HepG2 (cell line): ENCODE results near the gene SOAT2. TPM values are rescaled to one million over a fixed set of nuclear protein-coding genes. Genes with fewer than 3 reads are reported as not detected.

Experiments
- BCL3 ChIP-seq: sonication (generic); formaldehyde crosslinking; IDR thresholded peaks from 2 replicates; pipeline ENCODE4 v1.5.1; 2020; ENCODE audit warnings: mild to moderate bottlenecking, missing genetic modification reagents, moderate library complexity
- CCAR2 ChIP-seq: fragments of 200-400 bp; formaldehyde crosslinking; optimal IDR thresholded peaks from 2 replicates; pipeline ENCODE3; 2018; ENCODE audit warnings: low read depth, mild to moderate bottlenecking, low read length, moderate library complexity
- ETS1 ChIP-seq: sonication (generic); formaldehyde crosslinking; IDR thresholded peaks from 2 replicates; pipeline ENCODE4 v1.4.0; 2020; ENCODE audit warnings: missing genetic modification reagents
- KMT2B ChIP-seq: IDR thresholded peaks from 2 replicates; pipeline ENCODE4 v1.6.1; 2016; ENCODE audit warnings: missing genetic modification reagents, missing compliant biosample characterization
- MAFK ChIP-seq, 2 experiments: IDR thresholded peaks in 1 of 2; conservative IDR thresholded peaks in 1 of 2; 2 replicates each; pipeline ENCODE4 v1.6.1; 2011; ENCODE audit warnings: improper control_type of control experiment in 2 of 2, low read length in 2 of 2
- MZF1 ChIP-seq: sonication (generic); formaldehyde crosslinking; IDR thresholded peaks from 2 replicates; pipeline ENCODE4 v1.8.1; 2023; ENCODE audit warnings: mild to moderate bottlenecking, missing genetic modification reagents, borderline replicate concordance
- NR2C2 ChIP-seq: sonication (generic); formaldehyde crosslinking; IDR thresholded peaks from 2 replicates; pipeline ENCODE4 v1.4.0; 2020; ENCODE audit warnings: missing genetic modification reagents, mild to moderate bottlenecking, moderate library complexity, borderline replicate concordance
- PBX3 ChIP-seq: sonication (generic); formaldehyde crosslinking; IDR thresholded peaks from 2 replicates; pipeline ENCODE4 v1.8.1; 2023; ENCODE audit warnings: missing genetic modification reagents, inconsistent platforms, borderline replicate concordance
- RCOR2 ChIP-seq: IDR thresholded peaks from 2 replicates; pipeline ENCODE4 v1.6.1; 2016; ENCODE audit warnings: missing biosample characterization, missing genetic modification reagents
- RFX5 ChIP-seq: IDR thresholded peaks from 2 replicates; pipeline ENCODE4 v1.6.1; 2011; ENCODE audit warnings: low read depth, low read length, improper control_type of control experiment
- THRA ChIP-seq: sonication (generic); formaldehyde crosslinking; IDR thresholded peaks from 2 replicates; pipeline ENCODE4 v1.4.0; 2020; ENCODE audit warnings: missing genetic modification reagents, borderline replicate concordance
- ZBTB7B ChIP-seq: sonication (generic); formaldehyde crosslinking; IDR thresholded peaks from 2 replicates; pipeline ENCODE4 v1.4.0; 2020; ENCODE audit warnings: missing genetic modification reagents
- ZFX ChIP-seq: sonication (generic); formaldehyde crosslinking; IDR thresholded peaks from 2 replicates; pipeline ENCODE4 v1.4.0; 2020; ENCODE audit warnings: mild to moderate bottlenecking, low read depth, missing genetic modification reagents, moderate library complexity
- ZNF263 ChIP-seq: sonication (generic); formaldehyde crosslinking; IDR thresholded peaks from 2 replicates; pipeline ENCODE4 v1.4.0; 2020; ENCODE audit warnings: missing genetic modification reagents
- ZNF280D ChIP-seq: sonication (generic); formaldehyde crosslinking; IDR thresholded peaks from 2 replicates; pipeline ENCODE4 v1.5.1; 2020; ENCODE audit warnings: mild to moderate bottlenecking, missing genetic modification reagents
- ZNF501 ChIP-seq: sonication (generic); formaldehyde crosslinking; IDR thresholded peaks from 2 replicates; pipeline ENCODE4 v1.5.1; 2020; ENCODE audit warnings: mild to moderate bottlenecking, moderate library complexity, missing genetic modification reagents
- ZNF597 ChIP-seq: sonication (generic); formaldehyde crosslinking; IDR thresholded peaks from 2 replicates; pipeline ENCODE4 v1.5.0; 2020; ENCODE audit warnings: missing genetic modification reagents
- ZNF720 ChIP-seq: sonication (generic); formaldehyde crosslinking; IDR thresholded peaks from 2 replicates; pipeline ENCODE4 v1.4.0; 2020; ENCODE audit warnings: missing genetic modification reagents
- ZSCAN20 ChIP-seq: sonication (generic); formaldehyde crosslinking; IDR thresholded peaks from 2 replicates; pipeline ENCODE4 v1.4.0; 2020; ENCODE audit warnings: missing genetic modification reagents, mild to moderate bottlenecking, borderline replicate concordance
- polyA plus RNA-seq, 8 experiments: library from polyadenylated mRNA; depleted of rRNA in 3 of 8; stranded (reverse) in 7 of 8; unstranded in 1 of 8; fragments of >200 nt; fragmentation: Illumina TruSeq in 4 of 8; extraction: Trizol in 4 of 8; gene quantifications; 2 replicates each; pipeline versions ENCODE4 v1.2.1 to v1.2.3, GENCODE V29; 2011 to 2016; ENCODE audit warnings: low read depth in 4 of 8, missing spikeins in 1 of 8, mixed read lengths in 1 of 8; ENCODE audit not compliant: insufficient read depth in 1 of 8
- total RNA-seq, 5 experiments: library from RNA; depleted of rRNA; stranded (reverse); fragments of >200 nt; fragmentation: Illumina TruSeq; extraction: Trizol; gene quantifications; 2 replicates each; pipeline ENCODE4 v1.2.3, GENCODE V29; 2016; ENCODE audit warnings: low read depth in 1 of 5

The SOAT2 gene
- total and polyA plus RNA-seq, 2 of the 13 experiments (the other 11 are each of a cell fraction or from before 2014, with no cell fraction given) = 14.9 to 108 TPM

GRCh38 chr12:53145383-53146260 is 42.3 kb downstream of the SOAT2 start (continued):
- peak; percentile 65; the same call in 1 of the 2 replicates for TF ChIP-seq ZNF280D (CRISPR knock-in tag)
- TF ChIP-seq THRA = peak; percentile 99
- TF ChIP-seq BCL3 (CRISPR knock-in tag) = no peak
- TF ChIP-seq ZNF597 (CRISPR knock-in tag) = no peak
- TF ChIP-seq ZFX (CRISPR knock-in tag) = 0 out of 2 replicates have a peak, but pooled peaks have one; percentile 26
- TF ChIP-seq CCAR2 = no peak
- TF ChIP-seq ZSCAN20 (CRISPR knock-in tag) = no peak
- no peak for TF ChIP-seq PBX3
- peak; percentile 51; the same call in 1 of the 2 replicates for TF ChIP-seq RCOR2
- TF ChIP-seq ZNF263 (CRISPR knock-in tag) = no peak
- no peak for TF ChIP-seq ZNF501 (CRISPR knock-in tag)
- TF ChIP-seq ZBTB7B (CRISPR knock-in tag) = no peak
- no peak for TF ChIP-seq KMT2B (CRISPR knock-in tag)
- TF ChIP-seq NR2C2 (CRISPR knock-in tag) = peak; percentile 84
- no peak for TF ChIP-seq ETS1
- no peak for TF ChIP-seq ZNF720 (CRISPR knock-in tag)
- TF ChIP-seq MZF1 = no peak
- TF ChIP-seq RFX5 = no peak
- TF ChIP-seq MAFK (conservative IDR thresholded peaks at IDR 0.05 in 1 of 2, IDR thresholded peaks at IDR 0.05 in 1 of 2; ENCODE audit: low read length in 2 of 2) = no peak
